GM04503 (cell line): ENCODE data around the gene MYH2.
"Not testable (repeated sequence)": the region's sequence is repeated elsewhere in the genome, so short reads cannot be mapped to it uniquely, and the experiment has no call there.

Experiments
- DNase-seq: peaks from one replicate; pipeline ENCODE4 v3.0.0-alpha.2; 2012; ENCODE audit warnings: low read depth

MYH2 gene

DNA sequence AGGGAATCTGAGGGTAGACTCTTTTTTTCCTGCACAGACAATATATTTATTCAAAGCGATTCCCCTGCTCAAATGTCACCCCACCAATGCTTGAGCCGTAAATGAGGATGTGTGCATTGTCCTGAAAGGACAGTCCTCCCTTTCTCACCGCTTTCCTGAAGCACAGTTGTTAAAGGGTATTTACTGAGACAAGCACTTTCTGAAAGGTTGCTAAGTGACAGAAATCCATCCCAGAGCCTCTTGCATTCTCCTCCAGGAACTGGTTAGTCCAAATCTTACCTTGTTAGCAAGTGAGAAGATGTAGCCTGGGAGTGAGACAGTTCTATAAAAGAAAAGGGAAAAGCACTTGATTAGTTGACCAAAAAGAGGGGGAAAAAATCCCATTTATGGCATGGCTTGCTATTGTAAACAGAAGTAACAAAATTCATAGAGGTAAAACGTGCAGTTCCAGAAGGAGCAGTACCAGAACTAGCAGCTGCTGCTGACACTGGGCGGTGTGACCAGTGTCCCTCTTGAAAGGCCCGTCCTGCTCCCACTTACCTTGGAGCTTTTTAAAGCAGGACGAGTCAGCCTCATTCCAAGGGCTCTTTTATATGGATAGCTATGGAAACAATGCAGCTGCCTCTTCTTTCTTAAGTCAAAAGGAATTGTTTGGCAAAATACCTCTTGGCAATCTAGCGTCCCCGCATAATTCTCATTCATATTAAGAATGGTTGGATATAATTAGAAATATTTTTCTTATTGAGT is at the start of gene MYH2:
Gene MYH2 (minus strand): TSS at position 563 of the 747 bp plus-strand sequence. CDS start 1,738 bp downstream, outside the sequence.
- DNase-seq, result no peak

GRCh38 chr17:10598621-10599020 is 49.2 kb upstream of the MYH2 start:
- no peak for DNase-seq

DNA sequence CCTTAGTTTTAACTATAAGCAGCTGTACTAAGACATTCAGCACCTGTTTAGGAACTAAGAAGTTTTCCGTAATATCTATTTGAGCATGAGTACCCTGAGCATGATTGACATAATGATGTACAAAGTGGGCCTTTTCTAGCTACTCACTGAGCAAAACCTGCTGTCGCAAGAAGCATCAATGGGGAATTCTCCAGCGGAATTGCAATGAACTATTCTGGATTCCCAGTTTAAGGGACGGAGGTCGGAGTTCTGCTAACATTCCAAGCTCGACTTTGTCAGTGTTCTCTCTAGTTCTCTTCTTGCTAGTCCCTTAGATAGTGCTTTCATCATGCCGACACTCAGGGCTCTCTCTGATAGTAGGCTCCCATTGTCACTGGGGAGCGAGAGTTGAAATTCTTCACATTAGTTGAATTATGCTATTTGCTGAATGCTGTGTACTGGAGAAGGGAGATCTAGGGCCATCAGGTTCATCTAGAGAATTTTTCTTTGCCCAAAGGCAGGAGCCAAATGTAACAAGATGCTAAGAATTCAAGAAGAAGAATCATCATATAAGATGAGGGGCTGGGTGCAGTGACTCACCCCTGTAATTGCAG is 40.2 kb upstream of the MYH2 start:
- DNase-seq, result no peak

GRCh38 chr17:10585529-10585928 is 36.1 kb upstream of the MYH2 start:
- DNase-seq, result no peak

- DNase-seq, result no peak
Observed at GRCh38 chr17:10583834-10584233, 34.4 kb upstream of the MYH2 start.

GRCh38 chr17:10579270-10579669 is 29.8 kb upstream of the MYH2 start:
- DNase-seq, result no peak

GRCh38 chr17:10574324-10574723 is 24.9 kb upstream of the MYH2 start:
- no peak for DNase-seq

DNA sequence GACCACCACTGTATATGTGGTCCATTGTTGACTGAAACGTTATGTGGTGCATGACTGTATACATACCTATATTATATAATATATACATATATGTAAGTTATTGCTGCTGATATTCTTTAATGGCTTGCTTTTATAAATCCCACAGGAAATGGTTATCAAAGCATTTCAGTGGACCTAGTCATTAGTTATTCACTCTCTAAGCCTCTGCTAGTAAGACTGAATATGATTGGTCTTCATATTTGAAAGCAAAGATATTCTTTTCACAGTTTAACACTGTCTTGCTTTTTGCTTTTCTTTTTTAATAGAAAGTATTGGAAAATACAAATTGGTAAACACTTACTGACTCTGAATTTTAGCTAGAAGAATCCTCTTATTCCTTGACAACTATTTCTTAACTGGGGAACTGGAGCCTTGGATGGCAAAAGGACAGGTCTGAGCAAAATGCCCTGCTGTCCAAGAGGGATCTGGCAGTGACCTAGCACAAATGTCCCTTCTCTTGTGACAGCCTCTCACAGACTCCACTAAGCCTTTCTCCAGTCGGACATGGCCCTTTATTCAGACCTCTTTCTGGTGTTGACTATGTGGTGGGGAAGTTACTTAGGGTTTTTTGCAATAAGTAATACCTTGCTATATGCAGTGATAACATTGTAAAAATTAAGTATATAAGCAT is 14.7 kb upstream of the MYH2 start:
- no peak for DNase-seq

- DNase-seq, result no peak
Observed at GRCh38 chr17:10558049-10558448, 8.6 kb upstream of the MYH2 start.

DNA sequence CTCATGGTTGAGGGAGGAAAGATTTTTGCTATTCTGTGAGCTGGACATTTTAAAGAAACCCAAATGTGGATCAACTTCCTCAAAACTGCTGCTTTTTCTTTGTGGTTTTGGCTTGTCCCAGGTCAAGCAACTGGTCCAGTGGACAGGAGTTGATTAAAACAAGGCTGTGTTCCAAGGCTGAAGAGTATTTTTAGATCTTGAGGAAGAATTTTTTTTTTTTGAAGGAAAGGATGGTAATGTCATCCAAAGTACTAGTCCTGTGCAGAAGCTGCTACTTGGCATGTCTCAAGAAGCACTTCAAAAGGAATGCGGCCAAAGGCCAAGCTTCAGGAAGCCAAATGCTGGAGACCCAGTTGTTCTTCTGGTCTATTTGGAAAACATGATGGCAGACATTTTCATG is 8.0 kb upstream of the MYH2 start:
- DNase-seq, result peak; percentile 88

GRCh38 chr17:10556301-10557005 is 7.0 kb upstream of the MYH2 start:
- peak; percentile 37 for DNase-seq

DNA sequence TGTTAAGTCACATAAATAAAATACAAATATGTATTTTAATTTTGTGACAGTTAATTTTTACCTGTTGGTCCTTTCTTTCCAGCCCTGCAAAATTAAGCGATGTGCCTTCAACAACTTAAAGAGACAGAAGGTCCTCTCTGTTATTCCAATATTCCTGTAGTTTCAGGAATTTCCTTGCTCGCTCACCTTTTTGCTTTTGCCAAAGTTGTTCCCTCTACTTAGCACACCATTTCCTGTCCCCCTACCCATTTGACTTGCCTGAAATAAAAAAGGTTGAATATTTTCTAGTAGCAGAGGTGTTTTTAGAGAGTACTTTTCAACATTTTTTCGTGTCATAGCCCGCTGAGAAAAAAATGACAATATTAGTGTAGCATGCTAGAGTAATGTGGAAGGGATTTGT is 556 bp upstream of the MYH2 start:
- no peak for DNase-seq

GRCh38 chr17:10547351-10547750 is 2.1 kb downstream of the MYH2 start:
- DNase-seq, result no peak

GRCh38 chr17:10543486-10543885 is 6.0 kb downstream of the MYH2 start:
- peak; percentile 67 for DNase-seq

- DNase-seq, result not testable (repeated sequence)
Observed at GRCh38 chr17:10541179-10541578, 8.3 kb downstream of the MYH2 start.

- DNase-seq, result no peak
Observed at GRCh38 chr17:10532026-10532425, 17.4 kb downstream of the MYH2 start.

DNA sequence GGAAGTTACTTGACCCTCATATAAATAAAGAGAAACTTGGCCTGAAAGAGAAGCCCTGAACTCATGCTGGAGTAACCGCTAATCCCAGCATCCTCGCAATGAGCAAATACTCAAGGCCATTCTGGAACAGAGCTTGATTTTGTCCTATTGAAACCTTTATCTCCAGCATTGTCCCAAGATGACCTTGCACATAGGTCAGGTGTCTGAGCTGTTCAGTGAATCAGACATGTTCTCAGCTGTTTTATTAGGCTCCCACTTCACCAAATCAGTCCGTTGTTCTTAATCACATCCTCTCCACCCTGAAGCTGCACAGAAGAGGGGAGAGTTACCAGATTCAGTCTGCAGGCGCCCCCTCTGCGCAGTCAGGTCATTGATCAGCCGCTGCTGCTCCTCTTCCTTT is 22.0 kb downstream of the MYH2 start:
- DNase-seq, result no peak

DNA sequence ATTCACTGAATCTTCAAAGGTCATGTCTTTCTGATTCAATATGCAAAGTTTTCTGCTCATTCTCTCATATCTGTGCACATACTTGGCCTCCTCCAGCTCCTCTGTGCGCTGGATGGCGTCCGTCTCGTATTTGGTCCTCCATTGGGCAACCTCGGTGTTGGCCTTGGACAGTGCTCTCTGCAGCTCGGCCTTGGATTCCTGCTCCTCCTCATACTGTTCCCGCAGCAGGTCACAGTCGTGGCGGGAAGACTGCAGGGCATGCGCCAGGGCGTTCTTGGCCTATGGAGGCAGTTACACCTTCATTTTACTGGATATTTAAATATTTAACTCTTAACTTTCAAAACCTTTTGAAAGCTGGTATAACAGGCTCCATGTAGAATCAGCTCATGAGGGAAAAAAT is 22.9 kb downstream of the MYH2 start:
- no peak for DNase-seq

- no peak for DNase-seq
Observed at GRCh38 chr17:10523064-10523463, 26.4 kb downstream of the MYH2 start.

- DNase-seq, result no peak
Observed at GRCh38 chr17:10521949-10522348, 27.5 kb downstream of the MYH2 start.

DNA sequence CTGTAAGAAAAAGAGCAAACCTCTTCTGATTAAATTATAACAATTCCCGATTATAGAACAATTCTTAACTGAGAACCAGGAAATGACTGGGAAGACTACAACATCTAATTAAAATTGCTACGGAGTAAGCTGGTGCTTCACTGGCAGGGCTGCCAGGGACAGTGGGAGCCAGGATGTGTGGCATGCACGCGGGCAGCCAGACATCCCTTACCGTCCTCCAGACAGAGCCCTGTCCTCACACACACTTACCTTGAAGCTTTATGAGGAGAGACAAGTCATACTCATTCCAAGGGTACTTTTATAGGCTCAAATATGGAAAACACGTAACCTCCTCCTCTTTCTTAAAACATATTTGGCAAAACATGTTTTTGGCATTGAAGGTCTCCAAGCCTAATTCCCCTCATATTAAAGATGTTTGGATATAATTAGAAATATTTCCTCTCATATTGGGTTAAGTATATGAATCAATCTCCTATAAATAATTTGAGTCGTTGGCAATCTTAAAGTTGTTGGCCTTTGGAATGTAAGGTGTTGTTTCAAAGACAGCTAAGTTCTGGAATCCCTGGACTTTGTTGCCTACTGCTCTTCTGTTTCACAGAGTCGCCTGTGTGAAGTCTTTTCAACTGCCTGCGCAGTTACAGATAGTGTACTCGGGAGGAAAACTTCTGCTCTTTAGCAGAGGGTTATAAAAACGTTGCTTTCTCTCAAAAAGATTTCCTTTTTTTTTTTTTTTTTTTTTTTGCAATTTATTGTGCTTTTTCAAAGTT is 31.0 kb downstream of the MYH2 start, which contains the start of gene MYH1:
Gene MYH1 (minus strand): TSS at position 272 of the 767 bp plus-strand sequence. CDS start 1,900 bp downstream, outside the sequence.
- DNase-seq, result no peak

DNA sequence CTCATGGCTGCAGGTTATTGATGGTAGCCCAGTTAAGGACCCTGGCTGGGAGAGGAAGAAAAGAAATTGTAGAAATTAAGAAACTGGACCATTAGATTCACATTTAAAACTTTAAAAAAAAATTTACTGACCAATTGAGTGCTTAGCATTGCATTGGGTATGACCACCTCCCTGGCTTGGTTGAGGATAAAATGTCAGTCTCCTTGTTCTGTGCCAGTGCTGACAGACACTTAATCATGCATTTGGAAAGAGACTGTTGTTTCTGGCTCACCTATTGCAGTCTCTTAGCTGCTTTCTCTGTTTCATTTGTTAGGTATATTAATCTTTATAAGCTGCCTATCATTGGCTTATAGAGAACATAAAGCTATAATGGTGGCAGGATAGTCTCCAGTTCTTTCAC is 32.8 kb downstream of the MYH2 start:
- DNase-seq, result no peak
